Nucleus accumbens (tissue), 56 donors: Measurements from ENCODE around the gene PTGS1.
"Not testable (repeated sequence)": the region's sequence is repeated elsewhere in the genome, so short reads cannot be mapped to it uniquely, and the experiment has no call there.

Experiments used
- DNase-seq, 56 donors: peaks; one replicate each; lab custom pipeline; 2025; lab: John Stamatoyannopoulos, UW

Gene PTGS1

GRCh38 chr9:122393284-122393983 lies 22.6 kb downstream of the PTGS1 start:
- no peak for DNase-seq

- peak in 1 of 56 donors; percentile 19 for DNase-seq
These were observed 23.7 kb downstream of the PTGS1 start for GRCh38 chr9:122394265-122395125.

GRCh38 chr9:122396614-122397148 lies 25.9 kb downstream of the PTGS1 start:
- DNase-seq: no peak

- no peak for DNase-seq
These were observed 26.9 kb downstream of the PTGS1 start for GRCh38 chr9:122397749-122398148.

GRCh38 chr9:122398371-122398924 lies 27.6 kb downstream of the PTGS1 start:
- DNase-seq: no peak

- DNase-seq: no peak
These were observed 31.1 kb downstream of the PTGS1 start for GRCh38 chr9:122401896-122402295.

- DNase-seq: no peak
These were observed 31.6 kb downstream of the PTGS1 start for GRCh38 chr9:122402403-122402871.

GRCh38 chr9:122402874-122403273 lies 32.0 kb downstream of the PTGS1 start:
- DNase-seq: no peak

GRCh38 chr9:122403381-122404000 lies 32.7 kb downstream of the PTGS1 start:
- DNase-seq: no peak

- not testable (repeated sequence) for DNase-seq
These were observed 34.7 kb downstream of the PTGS1 start for GRCh38 chr9:122405304-122406069.

GRCh38 chr9:122406070-122406890 lies 35.5 kb downstream of the PTGS1 start:
- no peak for DNase-seq

- DNase-seq: not testable (repeated sequence)
These were observed 43.3 kb downstream of the PTGS1 start for GRCh38 chr9:122414108-122414507.

- no peak for DNase-seq
These were observed 47.2 kb downstream of the PTGS1 start for GRCh38 chr9:122418016-122418415.

- no peak for DNase-seq
These were observed 49.5 kb downstream of the PTGS1 start for GRCh38 chr9:122420315-122420714.

- no peak for DNase-seq
These were observed 54.3 kb downstream of the PTGS1 start for GRCh38 chr9:122425087-122425486.

GRCh38 chr9:122426723-122427122 lies 55.9 kb downstream of the PTGS1 start:
- DNase-seq: no peak

- no peak for DNase-seq
These were observed 71.7 kb downstream of the PTGS1 start for GRCh38 chr9:122442568-122442967.

- no peak for DNase-seq
These were observed 73.4 kb downstream of the PTGS1 start for GRCh38 chr9:122444041-122444733.
